Naive thymus-derived CD4-positive, alpha-beta T cell (primary cell): ENCODE data around the gene VPS13D. TPM values are rescaled to one million over a fixed set of nuclear protein-coding genes. Genes with fewer than 3 reads are reported as not detected.
"Not testable (repeated sequence)": the region's sequence is repeated elsewhere in the genome, so short reads cannot be mapped to it uniquely, and the experiment has no call there.

Experiments
- ATAC-seq: fragments of 150-1000 bp; cut with Tn5 transposase; 2 replicates; pipeline ENCODE4 v1.10.0; 2021; ENCODE audit warnings: mild to moderate bottlenecking, moderate library complexity
- CTCF ChIA-PET: fragments of 350-600 bp; sonication (Branson Sonifier 250); formaldehyde crosslinking; loops from one replicate; lab custom pipeline; 2021; ENCODE audit warnings: antibody characterized with exemption; lab: Charles Lee
- POLR2A ChIA-PET: fragments of 350-600 bp; sonication (Branson Sonifier 250); formaldehyde crosslinking; loops from one replicate; lab custom pipeline; 2021; ENCODE audit warnings: antibody characterized with exemption, inconsistent platforms; lab: Charles Lee
- DNase-seq, 9 donors: peaks; one replicate each; pipeline versions ENCODE4 v3.0.0 to v3.0.0-alpha.2; 2020 to 2022; ENCODE audit warnings: mixed read lengths in 1 of 9
- H3K27ac ChIP-seq: one replicate; pipeline ENCODE4 v1.7.0; 2013; ENCODE audit warnings: mild to moderate bottlenecking, low read depth, low read length, moderate library complexity
- H3K27me3 ChIP-seq, 2 donors: one replicate each; pipeline ENCODE4 v1.7.0; 2013; ENCODE audit warnings: low read length in 2 of 2, mild to moderate bottlenecking in 2 of 2, moderate library complexity in 2 of 2; ENCODE audit not compliant: control insufficient read depth in 2 of 2, insufficient read depth in 2 of 2
- H3K36me3 ChIP-seq, 3 experiments: 1 replicate in 2 of 3; 2 replicates in 1 of 3; pipeline ENCODE4 v1.7.0; 2013; ENCODE audit warnings: low read length in 3 of 3, mild to moderate bottlenecking in 3 of 3, moderate library complexity in 1 of 3; ENCODE audit not compliant: insufficient read depth in 3 of 3, control insufficient read depth in 2 of 3
- H3K4me1 ChIP-seq, 2 donors: one replicate each; pipeline ENCODE4 v1.7.0; 2013; ENCODE audit warnings: low read length in 2 of 2, mild to moderate bottlenecking in 2 of 2, moderate library complexity in 1 of 2; ENCODE audit not compliant: control insufficient read depth in 2 of 2, insufficient read depth in 2 of 2
- H3K4me3 ChIP-seq: 2 replicates; pipeline ENCODE4 v1.7.0; 2013; ENCODE audit warnings: mild to moderate bottlenecking, low read length
- H3K9me3 ChIP-seq, 3 experiments: 1 replicate in 2 of 3; 2 replicates in 1 of 3; pipeline ENCODE4 v1.7.0; 2013; ENCODE audit warnings: low read length in 3 of 3; ENCODE audit not compliant: control insufficient read depth in 2 of 3
- H3K27ac Mint-ChIP-seq, 9 donors: one replicate each; pipeline ENCODE4 v1.8.0; 2020 to 2022; ENCODE audit warnings: mixed read lengths in 9 of 9, mild to moderate bottlenecking in 8 of 9, moderate library complexity in 5 of 9, inconsistent platforms in 2 of 9
- H3K27me3 Mint-ChIP-seq, 5 donors: one replicate each; pipeline ENCODE4 v1.8.0; 2021 to 2022; ENCODE audit warnings: mixed read lengths in 5 of 5, mild to moderate bottlenecking in 1 of 5
- H3K36me3 Mint-ChIP-seq, 5 donors: one replicate each; pipeline ENCODE4 v1.8.0; 2020 to 2022; ENCODE audit warnings: mixed read lengths in 5 of 5, mild to moderate bottlenecking in 3 of 5, inconsistent platforms in 1 of 5
- H3K4me1 Mint-ChIP-seq, 7 donors: one replicate each; pipeline ENCODE4 v1.8.0; 2020 to 2022; ENCODE audit warnings: mixed read lengths in 7 of 7, mild to moderate bottlenecking in 3 of 7, inconsistent platforms in 1 of 7
- H3K4me3 Mint-ChIP-seq, 10 donors: one replicate each; pipeline ENCODE4 v1.8.0; 2020 to 2022; ENCODE audit warnings: mild to moderate bottlenecking in 10 of 10, mixed read lengths in 10 of 10, moderate library complexity in 6 of 10, inconsistent platforms in 2 of 10
- H3K9me3 Mint-ChIP-seq, 11 donors: one replicate each; pipeline ENCODE4 v1.8.0; 2020 to 2022; ENCODE audit warnings: mixed read lengths in 11 of 11, mild to moderate bottlenecking in 4 of 11, inconsistent platforms in 1 of 11, moderate library complexity in 1 of 11
- intact Hi-C, 2 donors: fragments of 100-400 bp; cut with micrococcal nuclease; formaldehyde crosslinking; loops; one replicate each; pipeline ENCODE4 v1.15.1; 2023
- polyA plus RNA-seq, 2 donors: library from polyadenylated mRNA; unstranded; fragments of 300-500 nt; fragmentation: Illumina TruSeq; gene quantifications; one replicate each; pipeline ENCODE4 v1.2.3, GENCODE V29; 2021
- total RNA-seq, 6 experiments: library from RNA in 5 of 6; stranded (reverse) in 5 of 6; gene quantifications; 1 replicate in 5 of 6; 2 replicates in 1 of 6; pipeline ENCODE4 v1.2.3 and lab custom pipeline; 2021 to 2026

Gene VPS13D
- total and polyA plus RNA-seq, 7 experiments from 2014 or later: 6.5 to 94.4 (median 73.2) TPM

DNA sequence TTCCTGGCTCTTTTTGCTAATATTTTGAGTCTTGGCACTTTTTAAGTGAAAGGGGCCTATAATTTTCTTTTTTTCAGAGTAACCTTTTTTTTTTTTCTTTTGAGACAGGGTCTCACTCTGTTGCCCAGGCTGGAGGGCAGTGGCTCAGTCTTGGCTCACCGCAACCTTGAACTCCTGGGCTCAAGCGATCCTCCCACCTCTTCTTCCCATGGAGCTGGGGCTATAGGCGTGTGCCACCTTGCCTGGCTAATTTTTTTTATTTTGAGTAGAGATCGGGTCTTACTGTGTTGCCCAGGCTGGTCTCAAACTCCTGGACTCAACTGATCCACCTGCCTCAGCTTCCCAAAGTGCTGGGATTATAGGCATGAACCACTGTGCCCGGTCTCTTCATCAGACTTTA is 285.4 kb downstream of the VPS13D start:
- DNase-seq (no peak), ATAC-seq (no peak)
- H3K36me3 Mint-ChIP-seq: peaks cover 16 to 54% (median 29%) of the 10 kb centered on the region in 5 donors
- H3K36me3 ChIP-seq: peaks cover 0 to 15% (median 0%) of the 10 kb centered on the region in 3 experiments
- H3K9me3 ChIP-seq: peaks cover 0 to 6% (median 0%) of the 10 kb centered on the region in 3 experiments
- ChIA-PET CTCF (no interaction called here), POLR2A (interaction anchor here (0.6 kb wide), 2 partner anchors 21 to 57 kb away, joined by 3 to 7 read pairs; no protein-coding TSS in a partner anchor)
- peaks cover 0 to 13% (median 5%) of the 10 kb centered on the region in 11 donors for H3K9me3 Mint-ChIP-seq
- H3K27ac Mint-ChIP-seq: peak overlapping the region in 4 of 9 donors; percentile 6 to 94 (median 48)
- H3K27ac ChIP-seq: no peak overlapping the region
- H3K4me1 Mint-ChIP-seq: peaks cover 27 to 72% (median 63%) of the 10 kb centered on the region in 7 donors
- intact Hi-C loops: no loop called here
- H3K27me3 ChIP-seq: no peaks in the 10 kb centered on the region
- no peak overlapping the region for H3K4me3 ChIP-seq
- no peak overlapping the region for H3K4me3 Mint-ChIP-seq
- H3K27me3 Mint-ChIP-seq: no peaks in the 10 kb centered on the region
- H3K4me1 ChIP-seq: peaks cover 17 to 18% of the 10 kb centered on the region in 2 donors

DNA sequence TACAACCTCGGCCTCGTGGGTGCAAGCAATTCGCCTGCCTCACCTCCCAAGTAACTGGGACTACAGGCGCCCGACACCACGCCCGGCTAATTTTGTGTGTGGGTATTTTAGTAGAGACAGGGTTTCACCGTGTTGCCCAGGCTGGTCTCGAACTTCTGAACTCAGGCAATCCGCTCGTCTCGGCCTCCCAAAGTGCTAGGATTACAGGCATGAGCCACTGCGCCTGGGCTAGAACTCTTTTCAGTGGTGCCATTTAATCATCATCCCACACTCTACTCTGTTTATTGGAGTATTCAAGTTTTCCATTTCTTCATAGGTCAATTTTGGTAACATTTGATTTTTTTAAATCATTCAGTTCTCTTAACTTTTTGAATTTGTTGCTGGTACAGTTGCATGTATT is 286.9 kb downstream of the VPS13D start:
- Histone ChIP-seq H3K4me1 (peaks cover 4% of the 10 kb centered on the region in 2 donors), H3K9me3 (peaks cover 0 to 6% (median 0%) of the 10 kb centered on the region in 3 experiments), H3K27ac (no peak overlapping the region), H3K4me3 (no peak overlapping the region), H3K36me3 (peaks cover 0 to 15% (median 0%) of the 10 kb centered on the region in 3 experiments), H3K27me3 (no peaks in the 10 kb centered on the region)
- ChIA-PET CTCF (interaction anchor here (0.8 kb wide), 1 partner anchor 11 kb away, joined by 3 read pairs; no protein-coding TSS in a partner anchor), POLR2A (no interaction called here)
- DNase-seq (no peak), ATAC-seq (no peak)
- intact Hi-C loops: no loop called here
- Mint-ChIP-seq H3K36me3 (peaks cover 16 to 45% (median 29%) of the 10 kb centered on the region in 5 donors), H3K4me1 (peaks cover 19 to 57% (median 48%) of the 10 kb centered on the region in 7 donors), H3K4me3 (peak overlapping the region in 2 of 10 donors; percentile 22 to 26), H3K9me3 (peaks cover 0 to 11% (median 5%) of the 10 kb centered on the region in 11 donors), H3K27ac (peak overlapping the region in 3 of 9 donors; percentile 33 to 73 (median 67)), H3K27me3 (no peaks in the 10 kb centered on the region)

DNA sequence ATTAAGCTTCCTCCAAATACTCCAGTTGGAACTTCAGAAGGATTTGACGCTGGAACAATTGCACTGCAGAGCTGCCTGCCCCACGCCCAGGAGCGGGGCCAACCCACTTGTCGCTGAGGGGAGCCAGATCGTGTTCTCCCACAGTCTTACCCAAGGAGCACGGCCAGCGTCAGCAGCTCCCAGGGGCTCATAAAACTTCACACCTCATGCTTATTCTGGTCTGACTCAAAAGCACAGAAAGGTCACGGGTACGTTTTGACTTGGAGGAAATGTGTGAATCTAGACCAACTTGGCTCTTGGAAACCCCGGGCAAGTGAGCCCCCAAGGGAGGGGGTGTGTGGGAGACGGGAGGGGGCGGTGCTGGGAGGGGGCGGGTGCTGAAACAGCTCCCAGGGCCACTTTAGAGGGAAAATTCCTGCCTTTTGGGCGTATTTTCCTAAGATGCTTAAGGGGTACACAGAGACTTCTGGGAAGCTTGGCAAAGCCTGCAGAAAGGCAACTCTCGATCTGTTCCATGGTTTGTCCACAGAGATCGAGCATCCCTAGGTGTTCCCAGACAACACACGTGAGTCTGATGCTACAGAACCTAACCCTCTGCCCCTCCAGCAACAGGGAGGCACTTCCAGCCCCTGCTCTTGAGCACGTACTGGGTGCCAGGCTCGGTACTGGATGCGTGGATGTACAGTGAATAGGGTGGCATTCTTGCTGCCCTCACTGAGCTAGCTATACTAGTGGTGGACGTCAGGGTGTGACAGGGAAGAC is 289.3 kb downstream of the VPS13D start:
- ChIA-PET CTCF (no interaction called here), POLR2A (interaction anchor here (0.8 to 2.7 kb wide), 3 partner anchors 9 to 48 kb away, joined by 3 to 14 read pairs (median 3); no protein-coding TSS in a partner anchor)
- Histone ChIP-seq H3K4me3 (no peak overlapping the region), H3K4me1 (no peaks in the 10 kb centered on the region), H3K27me3 (no peaks in the 10 kb centered on the region), H3K27ac (no peak overlapping the region), H3K9me3 (no peaks in the 10 kb centered on the region), H3K36me3 (peaks cover 0 to 5% (median 0%) of the 10 kb centered on the region in 3 experiments)
- Mint-ChIP-seq H3K36me3 (peaks cover 4 to 26% (median 14%) of the 10 kb centered on the region in 5 donors), H3K27me3 (no peaks in the 10 kb centered on the region), H3K9me3 (peaks cover 0 to 3% (median 0%) of the 10 kb centered on the region in 11 donors), H3K27ac (peak overlapping the region in 6 of 9 donors; percentile 3 to 75 (median 44)), H3K4me1 (peaks cover 11 to 34% (median 33%) of the 10 kb centered on the region in 7 donors), H3K4me3 (peak overlapping the region in 1 of 10 donors; percentile 10)
- peak in 1 of 9 donors; percentile 54 for DNase-seq
- ATAC-seq: no peak
- intact Hi-C loops: no loop called here

DNA sequence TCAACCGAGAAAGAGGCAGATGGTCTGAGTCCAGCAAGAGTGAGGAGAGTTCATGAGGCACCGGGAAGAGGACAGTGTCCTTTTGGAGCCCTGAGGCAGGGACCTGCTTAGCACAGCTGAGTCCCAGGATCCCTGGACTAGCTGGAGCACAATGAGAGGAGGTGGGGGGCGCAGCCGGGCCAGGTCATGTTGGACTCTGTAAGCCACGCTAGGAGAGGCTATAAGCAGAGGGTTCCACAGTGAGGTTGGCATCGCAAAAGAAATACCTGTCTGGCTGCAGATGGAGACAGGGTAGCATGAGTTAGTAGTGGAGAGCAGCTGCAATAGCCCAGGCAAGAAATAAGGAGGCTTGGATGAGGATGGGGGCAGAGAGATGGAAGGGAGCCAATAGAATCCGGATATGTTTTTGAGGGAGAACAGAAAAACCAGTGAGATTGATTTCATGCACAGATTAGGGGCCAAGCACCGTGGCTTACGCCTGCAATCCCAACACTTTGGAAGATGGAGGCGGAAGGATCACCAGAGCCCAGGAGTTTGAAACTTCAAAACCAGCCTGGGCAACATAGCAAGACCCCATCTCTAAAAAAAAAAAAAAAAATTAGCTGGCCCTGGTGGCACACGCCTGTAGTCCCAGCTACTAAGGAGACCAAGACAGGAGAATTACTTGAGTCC is 290.0 kb downstream of the VPS13D start:
- peaks cover 4 to 21% (median 16%) of the 10 kb centered on the region in 5 donors for H3K36me3 Mint-ChIP-seq
- no peaks in the 10 kb centered on the region for H3K9me3 ChIP-seq

DNA sequence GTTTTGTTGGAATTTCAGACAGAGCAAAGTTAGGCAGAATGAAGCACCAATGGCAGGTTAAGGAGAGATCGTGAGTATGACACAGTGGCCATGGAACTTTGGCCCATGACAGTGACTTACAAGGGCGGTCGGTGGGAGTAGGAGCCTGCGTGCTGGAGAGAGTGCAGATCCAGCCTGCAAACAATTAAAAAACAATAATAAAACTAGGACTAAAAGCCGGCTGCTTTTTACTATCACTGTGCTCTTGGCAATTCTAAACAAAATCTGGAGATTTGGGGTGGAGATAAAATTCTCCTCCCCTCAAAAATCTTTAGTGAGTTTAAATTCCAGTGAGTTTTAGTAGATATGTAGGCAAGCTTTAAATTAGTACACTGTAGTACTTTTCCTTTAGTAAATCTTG is 291.3 kb downstream of the VPS13D start:
- H3K27me3 Mint-ChIP-seq: no peaks in the 10 kb centered on the region
- intact Hi-C loops: no loop called here
- peaks cover 14 to 28% (median 20%) of the 10 kb centered on the region in 7 donors for H3K4me1 Mint-ChIP-seq
- peaks cover 4 to 20% (median 16%) of the 10 kb centered on the region in 5 donors for H3K36me3 Mint-ChIP-seq
- H3K27ac ChIP-seq: no peak overlapping the region
- no peak overlapping the region for H3K4me3 Mint-ChIP-seq
- CTCF ChIA-PET: interaction anchor here (0.6 kb wide), 1 partner anchor 51 kb away, joined by 3 read pairs; no protein-coding TSS in a partner anchor
- no peaks in the 10 kb centered on the region for H3K4me1 ChIP-seq
- no peaks in the 10 kb centered on the region for H3K9me3 ChIP-seq
- peaks cover 0 to 3% (median 0%) of the 10 kb centered on the region in 11 donors for H3K9me3 Mint-ChIP-seq
- H3K27me3 ChIP-seq: no peaks in the 10 kb centered on the region
- peaks cover 0 to 5% (median 0%) of the 10 kb centered on the region in 3 experiments for H3K36me3 ChIP-seq
- ATAC-seq (no peak), DNase-seq (no peak)
- POLR2A ChIA-PET: interaction anchor here (1.0 to 2.7 kb wide), 2 partner anchors 11 to 68 kb away, joined by 3 to 14 read pairs; no protein-coding TSS in a partner anchor
- H3K4me3 ChIP-seq: no peak overlapping the region
- H3K27ac Mint-ChIP-seq: peak overlapping the region in 5 of 9 donors; percentile 7 to 84 (median 37)

More for the DNA sequence above, 290.0 kb downstream of the VPS13D start:
- no peaks in the 10 kb centered on the region for H3K27me3 ChIP-seq
- H3K27ac ChIP-seq: no peak overlapping the region
- H3K27ac Mint-ChIP-seq: peak overlapping the region in 7 of 9 donors; percentile 34 to 85 (median 65)
- peaks cover 0 to 5% (median 0%) of the 10 kb centered on the region in 3 experiments for H3K36me3 ChIP-seq
- ATAC-seq: no peak
- no peak overlapping the region for H3K4me3 ChIP-seq
- CTCF ChIA-PET: no interaction called here
- no peaks in the 10 kb centered on the region for H3K4me1 ChIP-seq
- DNase-seq: no peak
- no peaks in the 10 kb centered on the region for H3K27me3 Mint-ChIP-seq
- peaks cover 0 to 3% (median 0%) of the 10 kb centered on the region in 11 donors for H3K9me3 Mint-ChIP-seq
- POLR2A ChIA-PET: interaction anchor here (0.7 to 2.7 kb wide), 3 partner anchors 9 to 47 kb away, joined by 3 to 14 read pairs (median 3); no protein-coding TSS in a partner anchor
- H3K4me1 Mint-ChIP-seq: peaks cover 8 to 27% (median 26%) of the 10 kb centered on the region in 7 donors
- intact Hi-C loops: no loop called here
- H3K4me3 Mint-ChIP-seq: no peak overlapping the region

DNA sequence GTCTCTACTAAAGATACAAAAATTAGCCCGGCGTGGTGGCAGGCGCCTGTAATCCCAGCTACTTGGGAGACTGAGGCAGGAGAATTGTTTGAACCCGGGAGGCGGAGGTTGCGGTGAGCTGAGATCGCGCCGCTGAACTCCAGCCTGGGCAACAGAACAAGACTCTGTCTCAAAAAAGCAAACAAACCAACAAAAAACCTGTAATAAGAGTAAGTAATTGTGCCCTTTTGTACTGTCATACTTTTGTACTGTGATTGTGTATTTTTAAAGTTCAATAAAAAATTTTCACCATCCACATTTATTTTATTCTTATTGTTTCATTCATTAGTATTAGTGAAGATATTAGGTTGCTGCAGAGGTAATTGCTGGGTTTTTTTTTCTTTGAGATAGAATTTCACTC is 292.9 kb downstream of the VPS13D start:
- H3K9me3 Mint-ChIP-seq, CTCF ChIA-PET, H3K4me3 ChIP-seq, H3K27ac ChIP-seq, ATAC-seq, intact Hi-C loops, H3K9me3 ChIP-seq, POLR2A ChIA-PET, H3K4me3 Mint-ChIP-seq, H3K36me3 ChIP-seq, H3K4me1 ChIP-seq, H3K27me3 Mint-ChIP-seq, DNase-seq, H3K27me3 ChIP-seq: not testable (repeated sequence)
- Mint-ChIP-seq H3K27ac (peak overlapping the region in 1 of 9 donors; percentile 40), H3K36me3 (peaks cover 0 to 18% (median 9%) of the 10 kb centered on the region in 5 donors), H3K4me1 (peaks cover 8 to 20% (median 12%) of the 10 kb centered on the region in 7 donors)
